ENCODE data around the gene NOS1AP.

Gene NOS1AP

DNA sequence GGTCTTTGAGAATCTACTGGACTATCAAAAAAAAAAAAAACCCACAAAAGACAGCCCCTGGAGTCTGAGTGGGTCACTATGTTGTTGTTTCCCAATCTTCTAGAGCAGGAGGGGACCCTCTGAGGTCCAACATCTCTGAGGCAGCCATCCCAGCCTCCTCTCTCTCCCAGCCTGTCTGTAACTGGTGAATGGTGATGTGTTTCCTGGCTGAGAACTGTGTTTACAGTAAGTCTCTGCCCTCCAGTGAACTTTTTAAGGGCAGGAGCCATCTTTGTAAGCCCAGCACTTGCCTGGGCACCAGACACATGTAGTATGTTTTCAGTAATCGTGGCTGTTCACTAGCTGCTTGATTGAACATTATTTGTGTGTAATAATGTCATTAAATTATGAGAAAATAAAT lies 221.5 kb downstream of the NOS1AP start:
- Histone ChIP-seq H3K36me3 (replicated peaks; ENCODE audit: insufficient read depth, low read length) (no peaks in the 10 kb centered on the region), H3K27ac (ENCODE audit: low read length) (no peak overlapping the region)

DNA sequence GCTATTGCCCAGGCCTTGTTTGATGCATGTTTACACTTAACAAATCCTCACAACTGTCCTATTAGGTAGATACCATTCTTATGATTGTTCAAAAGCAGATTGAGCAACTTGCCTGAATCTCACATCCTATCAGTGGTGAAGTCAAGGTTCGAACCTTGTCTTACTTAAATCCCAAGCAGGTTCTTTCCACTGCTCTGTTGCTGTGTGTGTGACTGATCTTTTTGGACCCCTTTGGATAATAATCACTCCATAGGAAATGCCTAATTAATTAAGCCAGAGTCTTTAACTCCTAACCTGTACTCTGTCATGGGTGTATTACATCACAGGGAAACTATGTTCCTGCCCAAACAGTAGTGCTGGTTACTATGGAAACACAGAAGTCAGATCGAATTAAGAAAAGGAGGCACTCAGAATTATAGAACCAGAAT lies 222.9 kb downstream of the NOS1AP start:
- no peak for DNase-seq
- TF ChIP-seq, protein P1, sequence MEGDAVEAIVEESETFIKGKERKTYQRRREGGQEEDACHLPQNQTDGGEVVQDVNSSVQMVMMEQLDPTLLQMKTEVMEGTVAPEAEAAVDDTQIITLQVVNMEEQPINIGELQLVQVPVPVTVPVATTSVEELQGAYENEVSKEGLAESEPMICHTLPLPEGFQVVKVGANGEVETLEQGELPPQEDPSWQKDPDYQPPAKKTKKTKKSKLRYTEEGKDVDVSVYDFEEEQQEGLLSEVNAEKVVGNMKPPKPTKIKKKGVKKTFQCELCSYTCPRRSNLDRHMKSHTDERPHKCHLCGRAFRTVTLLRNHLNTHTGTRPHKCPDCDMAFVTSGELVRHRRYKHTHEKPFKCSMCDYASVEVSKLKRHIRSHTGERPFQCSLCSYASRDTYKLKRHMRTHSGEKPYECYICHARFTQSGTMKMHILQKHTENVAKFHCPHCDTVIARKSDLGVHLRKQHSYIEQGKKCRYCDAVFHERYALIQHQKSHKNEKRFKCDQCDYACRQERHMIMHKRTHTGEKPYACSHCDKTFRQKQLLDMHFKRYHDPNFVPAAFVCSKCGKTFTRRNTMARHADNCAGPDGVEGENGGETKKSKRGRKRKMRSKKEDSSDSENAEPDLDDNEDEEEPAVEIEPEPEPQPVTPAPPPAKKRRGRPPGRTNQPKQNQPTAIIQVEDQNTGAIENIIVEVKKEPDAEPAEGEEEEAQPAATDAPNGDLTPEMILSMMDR (IDR thresholded peaks at IDR 0.05; ENCODE audit: low read length), result no peak
- TF ChIP-seq EZH2 (optimal IDR thresholded peaks at IDR 0.05; ENCODE audit: low read depth, low read length), result no peak
- TF ChIP-seq EZH2phosphoT487 (IDR thresholded peaks at IDR 0.05; ENCODE audit: low read length), result no peak
- Histone ChIP-seq H3K27me3 (replicated peaks; ENCODE audit: insufficient read depth, low read length) (no peaks in the 10 kb centered on the region), H3K4me2 (ENCODE audit: low read depth, low read length) (no peak overlapping the region), H3K4me1 (ENCODE audit: low read length) (peaks cover 10% of the 10 kb centered on the region), H3K79me2 (ENCODE audit: low read length) (no peaks in the 10 kb centered on the region), H3F3A (ENCODE audit: insufficient read depth, low read length) (0 out of 2 replicates have a peak, but pooled peaks cover 5% of the 10 kb centered on the region), H3K9me3 (replicated peaks; ENCODE audit: insufficient read depth, low read length) (no peaks in the 10 kb centered on the region), H3K27ac (ENCODE audit: low read length) (no peak overlapping the region), H3K4me3 (ENCODE audit: low read length) (no peak overlapping the region), H2AFZ (ENCODE audit: low read length) (no peak overlapping the region), H4K20me1 (ENCODE audit: insufficient read depth, low read length) (no peaks in the 10 kb centered on the region), H3K9ac (ENCODE audit: low read length) (no peak overlapping the region), H3K36me3 (replicated peaks; ENCODE audit: insufficient read depth, low read length) (no peaks in the 10 kb centered on the region), H3K9me2 (replicated peaks; ENCODE audit: insufficient read depth, low read length) (no peaks in the 10 kb centered on the region)

More for the DNA sequence above, 221.5 kb downstream of the NOS1AP start:
- no peak overlapping the region for H2AFZ ChIP-seq (ENCODE audit: low read length)
- no peaks in the 10 kb centered on the region for H3K79me2 ChIP-seq (ENCODE audit: low read length)
- H3K9ac ChIP-seq (ENCODE audit: low read length), result no peak overlapping the region
- no peak for DNase-seq
- H3K4me3 ChIP-seq (ENCODE audit: low read length), result no peak overlapping the region
- no peak overlapping the region for H3K4me2 ChIP-seq (ENCODE audit: low read depth, low read length)
- H3F3A ChIP-seq (ENCODE audit: insufficient read depth, low read length), result no peaks in the 10 kb centered on the region; the same call in 1 of the 2 replicates
- H4K20me1 ChIP-seq (ENCODE audit: insufficient read depth, low read length), result no peaks in the 10 kb centered on the region
- H3K9me3 ChIP-seq (replicated peaks; ENCODE audit: insufficient read depth, low read length), result no peaks in the 10 kb centered on the region
- H3K4me1 ChIP-seq (ENCODE audit: low read length), result peaks cover 5% of the 10 kb centered on the region
- H3K27me3 ChIP-seq (replicated peaks; ENCODE audit: insufficient read depth, low read length), result no peaks in the 10 kb centered on the region
- no peaks in the 10 kb centered on the region for H3K9me2 ChIP-seq (replicated peaks; ENCODE audit: insufficient read depth, low read length)
- no peak for TF ChIP-seq EZH2 (optimal IDR thresholded peaks at IDR 0.05; ENCODE audit: low read depth, low read length)
- TF ChIP-seq, protein P1 (IDR thresholded peaks at IDR 0.05; ENCODE audit: low read length), result no peak
- TF ChIP-seq EZH2phosphoT487 (IDR thresholded peaks at IDR 0.05; ENCODE audit: low read length), result no peak

DNA sequence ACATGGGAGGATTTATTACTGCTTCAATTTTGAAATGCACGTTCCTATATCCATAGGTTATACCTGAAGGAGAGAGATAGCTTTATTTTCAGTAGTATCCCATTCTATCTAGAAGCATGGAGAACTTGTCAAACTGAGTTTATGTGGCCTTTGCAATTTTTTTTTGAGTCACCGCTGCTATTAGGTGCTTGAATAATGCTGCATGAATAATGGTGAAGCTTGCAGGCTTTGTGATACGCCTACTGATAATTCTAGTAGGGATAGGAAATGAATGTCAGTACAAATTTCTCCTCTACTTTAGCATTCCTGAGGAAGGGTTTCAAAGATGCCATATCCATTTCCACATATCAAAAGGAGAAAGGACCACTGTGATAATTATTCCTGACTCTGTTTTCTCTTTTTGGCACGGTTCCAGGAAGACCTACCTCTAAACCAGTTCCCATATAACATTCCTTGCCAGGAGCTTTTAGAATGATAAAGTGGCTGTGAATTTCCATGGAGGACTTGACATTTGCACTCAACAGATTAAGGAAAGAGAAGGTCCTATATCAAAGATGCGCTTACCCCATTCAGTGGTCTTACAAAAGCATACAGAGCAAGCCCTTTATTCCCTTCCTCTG lies 223.7 kb downstream of the NOS1AP start:
- H4K20me1 ChIP-seq (ENCODE audit: insufficient read depth, low read length), result no peaks in the 10 kb centered on the region
- H3K4me1 ChIP-seq (ENCODE audit: low read length), result peaks cover 14% of the 10 kb centered on the region
- DNase-seq, result no peak
- H3K4me2 ChIP-seq (ENCODE audit: low read depth, low read length), result no peak overlapping the region
- H3K9ac ChIP-seq (ENCODE audit: low read length), result no peak overlapping the region
- H2AFZ ChIP-seq (ENCODE audit: low read length), result no peak overlapping the region
- 0 out of 2 replicates have a peak, but pooled peaks cover 5% of the 10 kb centered on the region for H3F3A ChIP-seq (ENCODE audit: insufficient read depth, low read length)
- no peak overlapping the region for H3K4me3 ChIP-seq (ENCODE audit: low read length)
- no peaks in the 10 kb centered on the region for H3K36me3 ChIP-seq (replicated peaks; ENCODE audit: insufficient read depth, low read length)
- TF ChIP-seq EZH2phosphoT487 (IDR thresholded peaks at IDR 0.05; ENCODE audit: low read length), result no peak
- no peak for TF ChIP-seq EZH2 (optimal IDR thresholded peaks at IDR 0.05; ENCODE audit: low read depth, low read length)
- TF ChIP-seq, protein P1 (IDR thresholded peaks at IDR 0.05; ENCODE audit: low read length), result no peak
- H3K27ac ChIP-seq (ENCODE audit: low read length), result no peak overlapping the region
- H3K27me3 ChIP-seq (replicated peaks; ENCODE audit: insufficient read depth, low read length), result no peaks in the 10 kb centered on the region
- no peaks in the 10 kb centered on the region for H3K79me2 ChIP-seq (ENCODE audit: low read length)
- no peaks in the 10 kb centered on the region for H3K9me2 ChIP-seq (replicated peaks; ENCODE audit: insufficient read depth, low read length)
- no peaks in the 10 kb centered on the region for H3K9me3 ChIP-seq (replicated peaks; ENCODE audit: insufficient read depth, low read length)
